Liver (tissue), 3 donors: Measurements from ENCODE around the gene PUSL1.

ENCODE experiments used
- EGR1 ChIP-seq, 2 donors: IDR thresholded peaks; 2 replicates each; pipeline ENCODE4 v1.6.1; 2016 to 2018; ENCODE audit warnings: antibody characterized with exemption in 2 of 2, low read depth in 2 of 2
- GABPA ChIP-seq, 2 donors: IDR thresholded peaks in 1 of 2; conservative IDR thresholded peaks in 1 of 2; 2 replicates each; pipeline ENCODE4 v1.6.1; 2016; ENCODE audit warnings: antibody characterized with exemption in 2 of 2, mild to moderate bottlenecking in 1 of 2, moderate library complexity in 1 of 2
- JUND ChIP-seq, 2 donors: IDR thresholded peaks; 2 replicates each; pipeline ENCODE4 v1.6.1; 2016; ENCODE audit warnings: antibody characterized with exemption in 2 of 2
- RAD21 ChIP-seq, 2 donors: IDR thresholded peaks; 2 replicates each; pipeline ENCODE4 v1.6.1; 2016; ENCODE audit warnings: antibody characterized with exemption in 2 of 2, mild to moderate bottlenecking in 2 of 2
- TAF1 ChIP-seq: conservative IDR thresholded peaks from 2 replicates; pipeline ENCODE4 v1.6.1; 2016; ENCODE audit warnings: antibody characterized with exemption, mild to moderate bottlenecking
- TF ChIP-seq, protein P1 (sequence below): fragments of 150-350 bp; IDR thresholded peaks from 2 replicates; pipeline ENCODE4 v1.5.1; 2017; ENCODE audit warnings: improper control_type of control experiment, low read depth, low read length; ENCODE audit not compliant: missing input control
- TF ChIP-seq, protein P2 (sequence below): IDR thresholded peaks from 2 replicates; pipeline ENCODE4 v1.6.1; 2016; ENCODE audit warnings: antibody characterized with exemption
- TF ChIP-seq, protein P3 (sequence below): IDR thresholded peaks from 2 replicates; pipeline ENCODE4 v1.6.1; 2016; ENCODE audit warnings: antibody characterized with exemption, mild to moderate bottlenecking
- TF ChIP-seq, protein P4 (sequence below): IDR thresholded peaks from 2 replicates; pipeline ENCODE4 v1.6.1; 2016; ENCODE audit warnings: antibody characterized with exemption
- donor health status: healthy.
- donor health status: healthy.

DNA sequence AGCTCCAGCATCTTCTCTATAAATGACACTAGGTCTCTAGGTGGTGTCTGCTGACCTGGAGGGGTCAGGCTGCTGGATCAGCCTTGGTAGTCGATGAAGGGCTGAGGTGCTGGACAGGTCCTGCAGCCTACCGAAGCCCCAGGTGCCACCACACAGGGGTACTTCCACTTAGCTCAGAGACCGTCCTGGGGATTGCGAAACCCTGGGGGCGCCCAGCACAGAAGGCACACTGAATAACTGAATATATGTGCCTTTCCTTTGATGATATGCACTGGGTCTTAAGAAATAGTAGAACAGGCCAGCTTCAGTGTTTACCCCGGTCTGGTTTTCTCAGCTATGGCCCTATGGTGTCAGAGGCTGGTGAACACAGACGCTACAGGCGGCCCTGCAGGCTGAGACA is 45.6 kb upstream of the PUSL1 start:
- TF ChIP-seq, protein P1, sequence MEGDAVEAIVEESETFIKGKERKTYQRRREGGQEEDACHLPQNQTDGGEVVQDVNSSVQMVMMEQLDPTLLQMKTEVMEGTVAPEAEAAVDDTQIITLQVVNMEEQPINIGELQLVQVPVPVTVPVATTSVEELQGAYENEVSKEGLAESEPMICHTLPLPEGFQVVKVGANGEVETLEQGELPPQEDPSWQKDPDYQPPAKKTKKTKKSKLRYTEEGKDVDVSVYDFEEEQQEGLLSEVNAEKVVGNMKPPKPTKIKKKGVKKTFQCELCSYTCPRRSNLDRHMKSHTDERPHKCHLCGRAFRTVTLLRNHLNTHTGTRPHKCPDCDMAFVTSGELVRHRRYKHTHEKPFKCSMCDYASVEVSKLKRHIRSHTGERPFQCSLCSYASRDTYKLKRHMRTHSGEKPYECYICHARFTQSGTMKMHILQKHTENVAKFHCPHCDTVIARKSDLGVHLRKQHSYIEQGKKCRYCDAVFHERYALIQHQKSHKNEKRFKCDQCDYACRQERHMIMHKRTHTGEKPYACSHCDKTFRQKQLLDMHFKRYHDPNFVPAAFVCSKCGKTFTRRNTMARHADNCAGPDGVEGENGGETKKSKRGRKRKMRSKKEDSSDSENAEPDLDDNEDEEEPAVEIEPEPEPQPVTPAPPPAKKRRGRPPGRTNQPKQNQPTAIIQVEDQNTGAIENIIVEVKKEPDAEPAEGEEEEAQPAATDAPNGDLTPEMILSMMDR: no peak
- TF ChIP-seq, protein P2, sequence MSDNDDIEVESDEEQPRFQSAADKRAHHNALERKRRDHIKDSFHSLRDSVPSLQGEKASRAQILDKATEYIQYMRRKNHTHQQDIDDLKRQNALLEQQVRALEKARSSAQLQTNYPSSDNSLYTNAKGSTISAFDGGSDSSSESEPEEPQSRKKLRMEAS: no peak
- TF ChIP-seq TAF1 (no peak), EGR1 (IDR thresholded peaks at IDR 0.05; ENCODE audit: low read depth in 2 of 2) (no peak), GABPA (IDR thresholded peaks at IDR 0.05 in 1 of 2, conservative IDR thresholded peaks at IDR 0.05 in 1 of 2) (no peak), RAD21 (IDR thresholded peaks at IDR 0.05) (no peak), JUND (IDR thresholded peaks at IDR 0.05) (no peak)
- TF ChIP-seq, protein P3, sequence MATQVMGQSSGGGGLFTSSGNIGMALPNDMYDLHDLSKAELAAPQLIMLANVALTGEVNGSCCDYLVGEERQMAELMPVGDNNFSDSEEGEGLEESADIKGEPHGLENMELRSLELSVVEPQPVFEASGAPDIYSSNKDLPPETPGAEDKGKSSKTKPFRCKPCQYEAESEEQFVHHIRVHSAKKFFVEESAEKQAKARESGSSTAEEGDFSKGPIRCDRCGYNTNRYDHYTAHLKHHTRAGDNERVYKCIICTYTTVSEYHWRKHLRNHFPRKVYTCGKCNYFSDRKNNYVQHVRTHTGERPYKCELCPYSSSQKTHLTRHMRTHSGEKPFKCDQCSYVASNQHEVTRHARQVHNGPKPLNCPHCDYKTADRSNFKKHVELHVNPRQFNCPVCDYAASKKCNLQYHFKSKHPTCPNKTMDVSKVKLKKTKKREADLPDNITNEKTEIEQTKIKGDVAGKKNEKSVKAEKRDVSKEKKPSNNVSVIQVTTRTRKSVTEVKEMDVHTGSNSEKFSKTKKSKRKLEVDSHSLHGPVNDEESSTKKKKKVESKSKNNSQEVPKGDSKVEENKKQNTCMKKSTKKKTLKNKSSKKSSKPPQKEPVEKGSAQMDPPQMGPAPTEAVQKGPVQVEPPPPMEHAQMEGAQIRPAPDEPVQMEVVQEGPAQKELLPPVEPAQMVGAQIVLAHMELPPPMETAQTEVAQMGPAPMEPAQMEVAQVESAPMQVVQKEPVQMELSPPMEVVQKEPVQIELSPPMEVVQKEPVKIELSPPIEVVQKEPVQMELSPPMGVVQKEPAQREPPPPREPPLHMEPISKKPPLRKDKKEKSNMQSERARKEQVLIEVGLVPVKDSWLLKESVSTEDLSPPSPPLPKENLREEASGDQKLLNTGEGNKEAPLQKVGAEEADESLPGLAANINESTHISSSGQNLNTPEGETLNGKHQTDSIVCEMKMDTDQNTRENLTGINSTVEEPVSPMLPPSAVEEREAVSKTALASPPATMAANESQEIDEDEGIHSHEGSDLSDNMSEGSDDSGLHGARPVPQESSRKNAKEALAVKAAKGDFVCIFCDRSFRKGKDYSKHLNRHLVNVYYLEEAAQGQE: no peak
- TF ChIP-seq, protein P4, sequence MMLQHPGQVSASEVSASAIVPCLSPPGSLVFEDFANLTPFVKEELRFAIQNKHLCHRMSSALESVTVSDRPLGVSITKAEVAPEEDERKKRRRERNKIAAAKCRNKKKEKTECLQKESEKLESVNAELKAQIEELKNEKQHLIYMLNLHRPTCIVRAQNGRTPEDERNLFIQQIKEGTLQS: no peak
